ENCODE results near the gene CXCR6. TPM values are rescaled to one million over a fixed set of nuclear protein-coding genes. Genes with fewer than 3 reads are reported as not detected.

Gene CXCR6
- polyA plus RNA-seq, 2 of the 4 experiments (the other 2 are of a cell fraction): not detected

DNA sequence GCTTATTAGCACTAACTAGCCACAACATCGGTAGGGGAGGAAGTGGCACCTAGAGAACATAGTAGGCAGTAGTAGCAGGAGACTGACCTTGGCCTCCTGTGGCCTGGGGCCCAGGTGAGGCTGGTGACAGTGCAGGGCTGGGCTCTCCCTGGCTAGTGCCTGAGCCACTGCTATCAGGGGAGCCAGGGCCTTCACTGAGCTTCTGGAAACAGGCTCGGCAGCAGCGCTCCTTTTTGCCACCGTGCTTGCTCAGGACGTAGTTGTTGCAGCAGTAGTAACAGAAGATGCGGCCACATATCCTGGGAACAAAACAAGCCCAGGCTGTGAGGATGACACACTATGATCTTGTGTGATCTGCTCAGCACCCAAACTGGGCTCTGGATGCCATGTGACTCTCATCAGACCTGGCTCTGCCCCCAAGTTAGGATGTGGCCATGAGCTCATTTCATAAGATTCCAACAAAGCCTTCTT, 15.1 kb downstream of the CXCR6 start:
- no peaks in the 10 kb centered on the region for H3K9me3 ChIP-seq
- FAIRE-seq (no peak), ATAC-seq (no peak), DNase-seq (ENCODE audit: low read depth in 1 of 2, low spot score in 1 of 2) (no peak)
- POLR2A ChIA-PET: no interaction called here
- 95% methylated on average over 4 of the region's 6 CpGs for WGBS (ENCODE audit: missing lambda C conversion rate)
- no peak overlapping the region for H3K4me2 ChIP-seq
- H3K4me1 ChIP-seq: no peaks in the 10 kb centered on the region
- TF ChIP-seq, protein P1, sequence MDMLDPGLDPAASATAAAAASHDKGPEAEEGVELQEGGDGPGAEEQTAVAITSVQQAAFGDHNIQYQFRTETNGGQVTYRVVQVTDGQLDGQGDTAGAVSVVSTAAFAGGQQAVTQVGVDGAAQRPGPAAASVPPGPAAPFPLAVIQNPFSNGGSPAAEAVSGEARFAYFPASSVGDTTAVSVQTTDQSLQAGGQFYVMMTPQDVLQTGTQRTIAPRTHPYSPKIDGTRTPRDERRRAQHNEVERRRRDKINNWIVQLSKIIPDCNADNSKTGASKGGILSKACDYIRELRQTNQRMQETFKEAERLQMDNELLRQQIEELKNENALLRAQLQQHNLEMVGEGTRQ (IDR thresholded peaks at IDR 0.05): no peak
- no peak for TF ChIP-seq TFCP2L1 (CRISPR knock-in tag; IDR thresholded peaks at IDR 0.05)
- TF ChIP-seq JUN (IDR thresholded peaks at IDR 0.05): no peak
- TF ChIP-seq SREBF2 (IDR thresholded peaks at IDR 0.05): no peak
- no peak for TF ChIP-seq TP53 (CRISPR knock-in tag; IDR thresholded peaks at IDR 0.05)
- no peak for TF ChIP-seq HDAC2 (IDR thresholded peaks at IDR 0.05)
- TF ChIP-seq ZFP36 (IDR thresholded peaks at IDR 0.05; ENCODE audit: borderline replicate concordance, partially characterized antibody): no peak
- TF ChIP-seq RFX5 (IDR thresholded peaks at IDR 0.05): no peak
- no peak for TF ChIP-seq KDM1A (IDR thresholded peaks at IDR 0.05; ENCODE audit: low read depth)
- no peak overlapping the region for H3K27ac ChIP-seq
- no peak overlapping the region for H3K4me3 ChIP-seq
- CTCF ChIA-PET: interaction anchor here (0.9 to 2.1 kb wide), 4 partner anchors 10 to 120 kb away, joined by 3 to 5 read pairs (median 3); no protein-coding TSS in a partner anchor

DNA sequence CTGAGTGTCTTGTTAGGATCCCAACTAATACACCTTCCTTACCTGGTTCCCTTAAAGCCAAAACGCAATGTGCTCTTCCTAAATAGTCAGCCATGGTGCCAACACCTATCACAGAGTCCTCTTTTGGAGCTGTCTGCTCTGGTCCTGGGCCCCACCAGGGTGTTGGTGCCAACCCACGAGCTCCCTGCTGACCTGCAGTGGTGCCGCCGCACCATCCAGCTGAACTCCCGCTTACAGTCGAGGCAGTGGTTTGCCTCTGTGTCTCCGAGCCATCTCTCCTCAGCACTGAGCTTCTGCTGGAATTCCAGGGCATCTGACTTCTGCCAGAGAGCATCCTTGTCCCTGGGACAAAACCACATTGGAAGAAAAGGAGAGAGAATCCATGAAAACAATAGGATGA, 15.9 kb downstream of the CXCR6 start:
- 83% methylated on average over 7 of the region's 7 CpGs for WGBS (ENCODE audit: missing lambda C conversion rate)
- FAIRE-seq: no peak
- CTCF ChIA-PET: interaction anchor here (1.1 to 2.1 kb wide), 2 partner anchors 10 to 20 kb away, joined by 3 to 5 read pairs; no protein-coding TSS in a partner anchor

DNA sequence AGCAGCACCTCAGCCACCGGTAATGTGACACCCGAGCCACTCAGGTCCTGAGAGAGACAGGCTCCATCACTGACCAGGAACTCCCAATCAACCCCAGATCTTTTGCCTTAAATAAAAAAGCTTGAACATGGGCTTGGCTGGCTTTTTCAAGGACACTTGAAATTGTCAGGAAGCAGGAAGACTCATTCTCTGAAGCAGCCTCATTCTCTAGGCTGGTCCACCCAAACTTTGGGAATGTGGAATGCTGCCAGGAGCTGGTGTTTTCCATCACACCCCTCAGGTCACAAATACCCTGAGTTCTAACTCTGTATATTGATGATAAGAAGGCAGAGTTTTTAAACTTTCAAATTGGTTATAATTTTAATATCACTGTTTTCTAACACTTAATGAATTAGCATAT, 17.0 kb downstream of the CXCR6 start:
- no peak overlapping the region for H3K4me2 ChIP-seq
- no peak overlapping the region for H3K27ac ChIP-seq
- no peak for DNase-seq (ENCODE audit: low read depth in 1 of 2, low spot score in 1 of 2)
- CTCF ChIA-PET: interaction anchor here (1.0 kb wide), 1 partner anchor 22 kb away, joined by 4 read pairs; no protein-coding TSS in a partner anchor
- no peak for ATAC-seq
- TF ChIP-seq EHF (CRISPR knock-in tag; IDR thresholded peaks at IDR 0.05) (no peak), CBX8 (IDR thresholded peaks at IDR 0.05) (no peak)
- TF ChIP-seq, protein P2, sequence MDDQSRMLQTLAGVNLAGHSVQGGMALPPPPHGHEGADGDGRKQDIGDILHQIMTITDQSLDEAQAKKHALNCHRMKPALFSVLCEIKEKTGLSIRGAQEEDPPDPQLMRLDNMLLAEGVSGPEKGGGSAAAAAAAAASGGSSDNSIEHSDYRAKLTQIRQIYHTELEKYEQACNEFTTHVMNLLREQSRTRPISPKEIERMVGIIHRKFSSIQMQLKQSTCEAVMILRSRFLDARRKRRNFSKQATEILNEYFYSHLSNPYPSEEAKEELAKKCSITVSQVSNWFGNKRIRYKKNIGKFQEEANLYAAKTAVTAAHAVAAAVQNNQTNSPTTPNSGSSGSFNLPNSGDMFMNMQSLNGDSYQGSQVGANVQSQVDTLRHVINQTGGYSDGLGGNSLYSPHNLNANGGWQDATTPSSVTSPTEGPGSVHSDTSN (IDR thresholded peaks at IDR 0.05): no peak
- 85% methylated on average over 2 of the region's 2 CpGs for WGBS (ENCODE audit: missing lambda C conversion rate)
- POLR2A ChIA-PET: no interaction called here
- no peak for FAIRE-seq
- H3K9me3 ChIP-seq: no peaks in the 10 kb centered on the region
- H3K4me3 ChIP-seq: no peak overlapping the region
- no peaks in the 10 kb centered on the region for H3K4me1 ChIP-seq

More for the DNA sequence above, 15.9 kb downstream of the CXCR6 start:
- Histone ChIP-seq H3K4me3 (no peak overlapping the region), H3K4me2 (no peak overlapping the region), H3K27ac (no peak overlapping the region), H3K4me1 (no peaks in the 10 kb centered on the region), H3K9me3 (no peaks in the 10 kb centered on the region)
- DNase-seq (ENCODE audit: low read depth in 1 of 2, low spot score in 1 of 2): no peak
- POLR2A ChIA-PET: no interaction called here
- no peak for ATAC-seq
- TF ChIP-seq SMC3 (IDR thresholded peaks at IDR 0.05): no peak
- TF ChIP-seq BHLHE40 (IDR thresholded peaks at IDR 0.05; ENCODE audit: low read depth, low read length): no peak
- no peak for TF ChIP-seq POLR2A (IDR thresholded peaks at IDR 0.05; ENCODE audit: low read length)
- TF ChIP-seq SREBF2 (IDR thresholded peaks at IDR 0.05): no peak
- no peak for TF ChIP-seq MYC (IDR thresholded peaks at IDR 0.05; ENCODE audit: borderline replicate concordance, low read length)
- TF ChIP-seq RFX5 (IDR thresholded peaks at IDR 0.05): no peak
- TF ChIP-seq MAZ (IDR thresholded peaks at IDR 0.05; ENCODE audit: borderline replicate concordance, low read depth, low read length): no peak
- TF ChIP-seq PHF8 (IDR thresholded peaks at IDR 0.05; ENCODE audit: borderline replicate concordance, low read depth): no peak
- TF ChIP-seq, protein P3, sequence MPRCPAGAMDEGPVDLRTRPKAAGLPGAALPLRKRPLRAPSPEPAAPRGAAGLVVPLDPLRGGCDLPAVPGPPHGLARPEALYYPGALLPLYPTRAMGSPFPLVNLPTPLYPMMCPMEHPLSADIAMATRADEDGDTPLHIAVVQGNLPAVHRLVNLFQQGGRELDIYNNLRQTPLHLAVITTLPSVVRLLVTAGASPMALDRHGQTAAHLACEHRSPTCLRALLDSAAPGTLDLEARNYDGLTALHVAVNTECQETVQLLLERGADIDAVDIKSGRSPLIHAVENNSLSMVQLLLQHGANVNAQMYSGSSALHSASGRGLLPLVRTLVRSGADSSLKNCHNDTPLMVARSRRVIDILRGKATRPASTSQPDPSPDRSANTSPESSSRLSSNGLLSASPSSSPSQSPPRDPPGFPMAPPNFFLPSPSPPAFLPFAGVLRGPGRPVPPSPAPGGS (IDR thresholded peaks at IDR 0.05): no peak
- TF ChIP-seq EP300 (IDR thresholded peaks at IDR 0.05): no peak
- TF ChIP-seq RCOR1 (IDR thresholded peaks at IDR 0.05; ENCODE audit: low read depth, low read length): no peak
- no peak for TF ChIP-seq CEBPB (IDR thresholded peaks at IDR 0.05)
- TF ChIP-seq GATA3 (IDR thresholded peaks at IDR 0.05; ENCODE audit: borderline replicate concordance): no peak
- TF ChIP-seq, protein P4, sequence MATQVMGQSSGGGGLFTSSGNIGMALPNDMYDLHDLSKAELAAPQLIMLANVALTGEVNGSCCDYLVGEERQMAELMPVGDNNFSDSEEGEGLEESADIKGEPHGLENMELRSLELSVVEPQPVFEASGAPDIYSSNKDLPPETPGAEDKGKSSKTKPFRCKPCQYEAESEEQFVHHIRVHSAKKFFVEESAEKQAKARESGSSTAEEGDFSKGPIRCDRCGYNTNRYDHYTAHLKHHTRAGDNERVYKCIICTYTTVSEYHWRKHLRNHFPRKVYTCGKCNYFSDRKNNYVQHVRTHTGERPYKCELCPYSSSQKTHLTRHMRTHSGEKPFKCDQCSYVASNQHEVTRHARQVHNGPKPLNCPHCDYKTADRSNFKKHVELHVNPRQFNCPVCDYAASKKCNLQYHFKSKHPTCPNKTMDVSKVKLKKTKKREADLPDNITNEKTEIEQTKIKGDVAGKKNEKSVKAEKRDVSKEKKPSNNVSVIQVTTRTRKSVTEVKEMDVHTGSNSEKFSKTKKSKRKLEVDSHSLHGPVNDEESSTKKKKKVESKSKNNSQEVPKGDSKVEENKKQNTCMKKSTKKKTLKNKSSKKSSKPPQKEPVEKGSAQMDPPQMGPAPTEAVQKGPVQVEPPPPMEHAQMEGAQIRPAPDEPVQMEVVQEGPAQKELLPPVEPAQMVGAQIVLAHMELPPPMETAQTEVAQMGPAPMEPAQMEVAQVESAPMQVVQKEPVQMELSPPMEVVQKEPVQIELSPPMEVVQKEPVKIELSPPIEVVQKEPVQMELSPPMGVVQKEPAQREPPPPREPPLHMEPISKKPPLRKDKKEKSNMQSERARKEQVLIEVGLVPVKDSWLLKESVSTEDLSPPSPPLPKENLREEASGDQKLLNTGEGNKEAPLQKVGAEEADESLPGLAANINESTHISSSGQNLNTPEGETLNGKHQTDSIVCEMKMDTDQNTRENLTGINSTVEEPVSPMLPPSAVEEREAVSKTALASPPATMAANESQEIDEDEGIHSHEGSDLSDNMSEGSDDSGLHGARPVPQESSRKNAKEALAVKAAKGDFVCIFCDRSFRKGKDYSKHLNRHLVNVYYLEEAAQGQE (IDR thresholded peaks at IDR 0.05): no peak
- no peak for TF ChIP-seq POLR2AphosphoS2 (conservative IDR thresholded peaks at IDR 0.05; ENCODE audit: low read length)
